Superior temporal gyrus (tissue), 1 donor: ENCODE results near the gene FBRSL1.

Experiments used
- DNase-seq: peaks from one replicate; pipeline ENCODE4 v3.0.0-alpha.2; 2016; ENCODE audit errors: extremely low spot score

Gene FBRSL1

DNA sequence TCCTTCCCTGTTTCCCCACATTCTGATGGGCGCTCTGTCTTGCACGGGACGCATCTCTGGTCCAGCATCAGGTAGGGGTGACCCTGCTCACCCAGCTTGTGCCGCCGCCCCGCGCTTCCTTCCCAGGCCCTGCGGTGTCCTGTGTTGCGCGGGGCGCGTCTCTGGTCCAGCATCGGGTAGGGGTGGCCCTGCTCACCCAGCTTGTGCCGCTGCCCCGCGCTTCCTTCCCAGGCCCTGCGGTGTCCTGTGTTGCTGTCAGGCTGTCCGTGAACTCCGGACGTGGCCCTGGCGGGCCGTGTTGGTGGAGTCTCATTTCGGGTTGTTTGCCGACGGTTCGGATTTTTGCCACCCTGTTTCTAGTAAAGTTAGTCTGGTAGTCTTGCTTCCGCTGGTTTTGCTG, 6.8 kb downstream of the FBRSL1 start:
- no peak for DNase-seq

- DNase-seq = no peak
These were observed 7.8 kb downstream of the FBRSL1 start for GRCh38 chr12:132497514-132498405.

GRCh38 chr12:132498931-132499330, 9.0 kb downstream of the FBRSL1 start:
- DNase-seq = no peak

DNA sequence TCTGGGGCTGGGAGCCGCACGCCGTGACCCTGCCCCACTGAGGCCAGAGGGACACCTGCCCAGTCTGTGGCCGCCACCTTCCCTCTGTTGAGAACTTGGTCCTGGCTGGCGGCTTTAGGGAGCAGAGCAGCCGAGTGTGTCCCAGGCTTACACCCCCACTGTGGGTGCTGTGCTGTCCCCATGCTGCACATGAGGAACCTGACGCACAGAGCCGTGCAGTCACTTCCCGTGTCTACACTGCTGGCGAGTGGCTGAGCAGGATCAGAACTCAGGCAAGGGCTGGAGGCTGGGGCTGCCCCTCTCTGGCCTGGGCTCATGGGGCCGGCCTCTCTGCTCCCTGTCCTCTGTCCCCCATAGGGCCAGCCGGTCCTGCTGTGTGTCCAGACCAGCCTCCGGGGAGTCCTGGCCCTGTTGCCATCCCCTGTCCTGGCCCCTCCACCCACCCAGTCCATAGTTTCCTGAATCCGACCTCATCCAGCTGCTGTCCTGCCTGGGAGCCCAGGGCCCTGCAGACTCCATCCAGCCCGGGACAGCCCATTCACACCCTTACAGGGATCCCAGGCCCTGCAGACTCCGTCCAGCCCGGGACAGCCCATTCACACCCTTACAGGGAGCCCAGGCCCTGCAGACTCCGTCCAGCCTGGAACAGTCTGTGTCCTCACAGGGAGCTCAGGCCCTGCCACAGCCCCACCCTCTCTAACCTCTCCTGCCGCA, 10.3 kb downstream of the FBRSL1 start:
- no peak for DNase-seq

DNA sequence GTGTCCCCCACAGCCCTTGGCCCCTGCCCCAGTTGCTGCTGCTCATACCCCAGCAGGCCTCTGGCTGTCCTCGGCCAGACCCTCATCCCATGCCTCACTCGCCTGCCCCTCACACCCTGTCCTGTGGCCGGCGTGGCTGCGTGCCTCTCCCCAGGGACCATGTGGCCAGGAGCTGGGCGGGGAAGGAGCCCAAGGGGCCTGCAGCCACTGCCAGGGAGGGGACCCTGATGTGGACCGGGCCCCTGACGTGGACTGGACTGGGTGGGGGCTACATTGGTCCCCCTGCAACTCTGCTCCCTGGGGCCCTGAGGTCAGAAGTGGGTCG, 10.9 kb downstream of the FBRSL1 start:
- no peak for DNase-seq

GRCh38 chr12:132501204-132501940, 11.4 kb downstream of the FBRSL1 start:
- DNase-seq = no peak

- DNase-seq = no peak
These were observed 12.4 kb downstream of the FBRSL1 start for GRCh38 chr12:132502149-132502881.

GRCh38 chr12:132502882-132503193, 12.9 kb downstream of the FBRSL1 start:
- no peak for DNase-seq

GRCh38 chr12:132503618-132504204, 13.8 kb downstream of the FBRSL1 start:
- DNase-seq = no peak

DNA sequence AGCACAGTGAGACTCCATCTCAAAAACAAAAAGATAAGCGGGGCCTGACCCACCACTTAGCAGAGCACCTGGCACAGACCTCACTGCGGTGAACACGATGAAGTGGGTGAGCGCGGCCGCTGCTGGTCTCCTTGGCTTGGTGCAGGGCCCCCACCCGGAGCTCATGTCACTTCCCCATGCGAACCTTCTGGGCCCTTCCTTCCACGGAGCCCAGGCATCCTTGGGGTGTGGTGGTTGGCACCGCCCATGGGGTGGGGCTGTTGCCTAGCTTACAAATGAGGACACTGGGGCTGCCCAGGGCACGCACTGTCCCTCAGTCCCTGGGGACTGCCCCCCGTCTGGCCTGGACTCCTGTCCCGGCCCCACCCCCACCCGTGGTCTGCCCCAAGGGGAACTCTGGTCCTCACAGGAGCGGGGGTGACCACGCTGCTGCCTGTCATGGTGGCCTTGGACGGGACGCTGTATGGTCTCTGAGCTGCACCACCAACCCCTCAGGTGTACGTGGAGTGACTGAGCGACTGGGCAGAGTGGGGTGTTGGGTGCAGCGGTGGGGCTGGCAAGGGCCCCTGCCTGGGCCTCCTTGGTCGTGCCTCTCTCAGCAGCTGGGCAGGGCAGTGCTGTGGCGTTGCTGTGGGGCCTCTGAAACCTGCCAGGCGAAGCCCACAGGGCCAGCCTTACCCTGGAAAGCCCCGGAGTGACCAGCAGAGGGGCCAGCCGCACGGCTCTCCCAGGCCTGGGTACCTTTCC, 15.3 kb downstream of the FBRSL1 start:
- DNase-seq = no peak

DNA sequence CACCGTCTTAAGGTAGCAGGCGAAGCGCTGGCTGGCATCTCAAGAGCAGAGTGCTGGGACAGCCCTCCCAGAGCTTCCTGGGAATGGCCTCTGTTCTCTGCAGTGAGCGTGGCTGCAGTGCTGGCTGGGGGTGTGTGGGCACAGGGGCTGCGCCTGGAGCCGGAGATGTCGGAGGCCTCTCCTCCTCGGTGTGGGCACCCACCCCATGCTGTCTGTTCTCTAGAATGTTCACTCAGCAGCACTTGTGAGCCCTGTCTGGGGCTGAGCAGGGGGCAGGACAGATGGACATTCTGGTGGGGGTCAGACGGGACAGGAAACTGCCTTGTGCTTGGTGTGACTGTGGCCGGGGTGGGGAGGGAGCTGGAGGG, 15.9 kb downstream of the FBRSL1 start:
- no peak for DNase-seq

DNA sequence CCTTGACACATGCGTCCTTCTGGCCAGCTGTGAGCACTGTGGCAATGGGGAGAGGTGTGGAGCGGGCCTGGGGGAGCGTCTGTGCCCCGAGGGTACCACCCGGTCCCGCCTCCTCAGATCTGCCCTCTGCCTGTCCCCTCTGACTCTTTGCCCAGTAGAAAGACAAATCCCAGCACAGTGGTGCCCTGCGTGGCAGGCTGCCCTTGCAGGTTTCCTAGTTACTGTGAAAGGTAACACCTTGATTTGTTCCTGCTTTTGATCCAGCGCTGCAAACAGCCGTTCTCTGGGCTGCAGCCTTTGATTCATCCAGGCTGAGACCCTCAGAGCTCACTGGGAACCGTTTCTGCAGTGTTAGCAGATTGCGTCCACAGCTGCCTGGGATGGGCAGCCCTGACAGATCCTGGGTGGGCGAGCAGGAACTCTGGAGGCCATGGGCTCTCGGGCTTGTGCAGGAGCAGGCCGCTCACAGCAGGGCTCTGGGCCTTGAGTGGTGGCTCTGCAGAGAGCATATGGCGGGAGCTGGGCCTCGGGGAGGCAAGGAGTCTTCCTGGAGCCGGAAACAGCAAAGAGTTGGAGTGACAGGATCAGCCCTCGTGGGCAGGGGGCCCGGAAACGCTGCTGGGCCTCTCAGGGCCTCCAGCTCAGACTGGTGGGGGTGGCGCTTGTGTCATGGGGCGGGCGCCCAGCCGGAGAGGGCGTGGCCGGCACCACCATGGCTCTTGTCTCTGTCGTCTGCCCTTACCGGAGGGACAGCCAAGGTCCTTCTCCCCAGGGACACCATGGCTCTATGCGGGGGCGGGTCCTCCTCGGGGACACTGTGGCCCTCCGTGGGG, 16.6 kb downstream of the FBRSL1 start:
- DNase-seq = peak; percentile 38

DNA sequence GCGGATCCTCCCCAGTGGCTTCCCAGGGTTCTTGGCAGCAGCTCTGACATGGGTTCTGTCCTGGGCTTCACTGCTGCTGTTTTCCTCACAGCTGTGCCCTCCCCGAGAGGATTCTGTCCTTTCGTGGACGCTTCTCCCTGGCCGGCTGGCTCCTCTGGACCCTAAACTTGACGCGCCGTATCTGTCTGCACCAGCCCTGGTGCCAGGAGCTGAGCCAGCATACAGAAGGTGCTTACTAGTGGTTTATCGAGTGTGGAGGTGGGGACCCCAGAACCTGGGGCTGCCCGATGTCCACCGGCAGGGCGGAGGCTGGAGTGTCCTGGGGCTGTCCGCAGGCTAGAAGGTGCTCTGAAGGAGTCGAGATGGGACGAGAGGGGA, 17.2 kb downstream of the FBRSL1 start:
- DNase-seq = no peak

DNA sequence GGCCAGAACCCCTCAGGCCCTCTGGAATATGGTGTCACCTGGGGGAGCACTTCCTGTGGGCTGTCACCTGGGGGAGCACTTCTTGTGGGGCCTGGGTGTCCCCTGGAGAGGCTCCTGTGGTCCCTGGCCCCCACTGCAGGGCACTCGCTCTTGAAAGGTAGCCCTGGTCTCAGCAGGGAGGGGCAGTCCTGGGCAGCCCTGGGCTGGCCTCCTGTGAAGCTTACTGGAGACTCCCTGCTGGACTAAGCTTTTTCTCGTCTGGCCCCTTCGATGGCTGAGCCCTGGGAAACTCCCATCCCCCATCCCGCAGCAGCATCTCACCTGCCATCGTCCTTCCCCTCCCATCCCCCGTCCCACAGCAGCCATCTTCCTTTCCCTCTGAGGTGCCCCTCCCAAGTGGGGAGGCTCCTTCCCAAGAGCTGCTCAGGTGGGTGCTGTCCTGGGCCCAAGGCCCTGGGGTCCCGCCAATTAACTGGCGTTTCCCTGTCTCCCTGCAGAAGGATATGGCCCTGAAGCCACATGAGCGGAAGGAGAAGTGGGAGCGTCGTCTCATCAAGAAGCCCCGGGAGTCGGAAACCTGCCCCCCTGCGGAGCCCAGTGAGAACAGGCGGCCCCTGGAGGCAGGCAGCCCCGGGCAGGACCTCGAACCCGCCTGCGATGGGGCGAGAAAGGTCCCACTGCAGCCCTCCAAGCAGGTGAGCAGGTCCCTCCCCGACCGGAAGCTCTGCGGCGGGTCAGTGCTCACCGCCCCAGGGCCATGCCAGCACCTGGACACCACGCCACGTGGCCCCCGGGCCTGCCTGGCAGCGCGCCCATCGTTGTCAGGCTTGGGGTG, 17.9 kb downstream of the FBRSL1 start:
- no peak for DNase-seq

DNA sequence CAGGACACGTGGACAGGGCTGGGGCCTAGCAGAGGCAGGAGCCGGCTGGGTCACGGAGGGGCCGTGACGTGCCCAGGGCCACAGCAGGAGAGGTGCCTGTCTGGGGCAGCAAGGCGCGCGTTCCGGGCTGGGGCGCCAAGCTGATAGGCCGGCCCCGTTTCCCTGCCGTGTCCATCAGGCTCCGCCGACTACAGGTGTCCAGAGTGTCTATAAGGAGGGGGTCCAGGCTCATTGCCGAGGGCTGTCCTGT, 18.5 kb downstream of the FBRSL1 start:
- DNase-seq = no peak

- no peak for DNase-seq
These were observed 19.1 kb downstream of the FBRSL1 start for GRCh38 chr12:132508860-132509732.

DNA sequence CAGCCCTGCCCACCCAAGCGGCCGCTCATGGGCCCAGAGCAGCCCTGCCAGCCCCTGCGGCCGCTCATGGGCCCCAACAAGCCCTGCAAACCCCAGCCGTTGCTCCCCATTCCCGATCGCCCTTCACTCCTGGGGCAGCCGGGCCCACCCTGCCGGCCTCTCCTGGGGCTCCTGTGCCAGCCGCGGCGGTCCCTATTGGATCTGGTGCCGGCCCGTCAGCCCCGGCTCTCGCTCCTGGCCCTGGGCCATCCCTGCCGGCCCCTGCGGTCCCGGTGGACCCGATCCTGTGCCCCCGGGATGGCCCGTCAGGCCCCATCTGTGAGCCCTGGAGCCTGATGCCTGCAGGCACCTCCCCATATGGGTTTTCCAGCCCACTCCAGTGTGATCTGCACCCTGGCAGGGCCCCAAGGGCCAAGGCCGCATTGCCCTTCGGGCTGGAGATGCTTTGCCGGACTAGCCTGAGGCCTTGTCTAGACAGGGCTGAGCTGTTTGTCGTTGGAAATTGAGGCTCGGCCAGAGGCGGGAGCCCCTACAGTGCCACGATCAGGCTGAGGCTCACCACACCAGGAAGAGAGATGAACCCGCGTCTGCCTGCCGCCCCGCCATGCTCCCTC, 20.3 kb downstream of the FBRSL1 start:
- DNase-seq = no peak
